ENCODE data around the gene CTPS2.

The CTPS2 gene

GRCh38 chrX:16566571-16566970 lies 145.9 kb downstream of the CTPS2 start:
- no peaks in the 10 kb centered on the region for H3K4me1 ChIP-seq (ENCODE audit: control insufficient read depth, low read depth, low read length)
- no peak overlapping the region for H2BK5ac ChIP-seq (ENCODE audit: low read length)
- H3K4me3 ChIP-seq (ENCODE audit: low read length) = no peak overlapping the region
- no CpG with 5 or more reads among the region's 3 CpGs for WGBS (ENCODE audit: extremely low coverage, insufficient coverage, low lambda C conversion rate)
- H3K4ac ChIP-seq (ENCODE audit: low read depth, low read length) = no peak overlapping the region
- H3K4me2 ChIP-seq (ENCODE audit: low read length) = no peak overlapping the region
- H3K23ac ChIP-seq (ENCODE audit: low read length) = no peak overlapping the region
- no peak for DNase-seq
- no peak overlapping the region for H2BK15ac ChIP-seq (replicated peaks; ENCODE audit: low read depth)
- H2AK5ac ChIP-seq (ENCODE audit: low read length) = no peak overlapping the region
- H3K27me3 ChIP-seq (ENCODE audit: insufficient read depth, low read length, poor library complexity) = no peaks in the 10 kb centered on the region
- no peaks in the 10 kb centered on the region for H3K79me1 ChIP-seq (ENCODE audit: low read length)
- H4K8ac ChIP-seq (ENCODE audit: low read depth, low read length) = no peak overlapping the region
- no peaks in the 10 kb centered on the region for H3K79me2 ChIP-seq (ENCODE audit: control insufficient read depth, insufficient read depth, low read length)
- no peak overlapping the region for H4K5ac ChIP-seq (ENCODE audit: low read length)
- no peak overlapping the region for H3K9ac ChIP-seq (ENCODE audit: low read length)
- no peak overlapping the region for H3K56ac ChIP-seq (ENCODE audit: low read length)
- H3K18ac ChIP-seq (ENCODE audit: low read length) = no peak overlapping the region
- H3K36me3 ChIP-seq (ENCODE audit: control insufficient read depth, insufficient read depth, low read length) = no peaks in the 10 kb centered on the region
- H3K27ac ChIP-seq (ENCODE audit: low read depth, low read length) = no peak overlapping the region
- no peak overlapping the region for H2BK120ac ChIP-seq (ENCODE audit: low read depth, low read length)

GRCh38 chrX:16560173-16560572 lies 152.3 kb downstream of the CTPS2 start:
- no peak overlapping the region for H2BK5ac ChIP-seq (ENCODE audit: low read length)
- WGBS (ENCODE audit: extremely low coverage, insufficient coverage, low lambda C conversion rate) = no CpG with 5 or more reads among the region's 4 CpGs

GRCh38 chrX:16559206-16559619 lies 153.3 kb downstream of the CTPS2 start:
- H2BK15ac ChIP-seq (replicated peaks; ENCODE audit: low read depth) = no peak overlapping the region
- H3K4ac ChIP-seq (ENCODE audit: low read depth, low read length) = no peak overlapping the region
- no peak for DNase-seq
- no peak overlapping the region for H3K23ac ChIP-seq (ENCODE audit: low read length)
- H4K8ac ChIP-seq (ENCODE audit: low read depth, low read length) = no peak overlapping the region
- H3K27ac ChIP-seq (ENCODE audit: low read depth, low read length) = no peak overlapping the region
- no CpG with 5 or more reads among the region's 1 CpG for WGBS (ENCODE audit: extremely low coverage, insufficient coverage, low lambda C conversion rate)
- no peak overlapping the region for H3K4me3 ChIP-seq (ENCODE audit: low read length)
- no peak overlapping the region for H3K4me2 ChIP-seq (ENCODE audit: low read length)
- H3K36me3 ChIP-seq (ENCODE audit: control insufficient read depth, insufficient read depth, low read length) = no peaks in the 10 kb centered on the region
- H3K79me1 ChIP-seq (ENCODE audit: low read length) = no peaks in the 10 kb centered on the region
- no peak overlapping the region for H2AK5ac ChIP-seq (ENCODE audit: low read length)
- no peaks in the 10 kb centered on the region for H3K79me2 ChIP-seq (ENCODE audit: control insufficient read depth, insufficient read depth, low read length)
- no peak overlapping the region for H3K56ac ChIP-seq (ENCODE audit: low read length)
- no peak overlapping the region for H2BK120ac ChIP-seq (ENCODE audit: low read depth, low read length)
- no peak overlapping the region for H4K5ac ChIP-seq (ENCODE audit: low read length)
- no peak overlapping the region for H3K9ac ChIP-seq (ENCODE audit: low read length)
- no peaks in the 10 kb centered on the region for H3K27me3 ChIP-seq (ENCODE audit: insufficient read depth, low read length, poor library complexity)
- no peak overlapping the region for H2BK5ac ChIP-seq (ENCODE audit: low read length)
- H3K18ac ChIP-seq (ENCODE audit: low read length) = no peak overlapping the region
- no peaks in the 10 kb centered on the region for H3K4me1 ChIP-seq (ENCODE audit: control insufficient read depth, low read depth, low read length)

More at GRCh38 chrX:16560173-16560572, 152.3 kb downstream of the CTPS2 start:
- H3K79me1 ChIP-seq (ENCODE audit: low read length) = no peaks in the 10 kb centered on the region
- no peak overlapping the region for H3K18ac ChIP-seq (ENCODE audit: low read length)
- no peak overlapping the region for H2BK15ac ChIP-seq (replicated peaks; ENCODE audit: low read depth)
- no peak overlapping the region for H3K4ac ChIP-seq (ENCODE audit: low read depth, low read length)
- no peak overlapping the region for H3K9ac ChIP-seq (ENCODE audit: low read length)
- DNase-seq = no peak
- H2BK120ac ChIP-seq (ENCODE audit: low read depth, low read length) = no peak overlapping the region
- H2AK5ac ChIP-seq (ENCODE audit: low read length) = no peak overlapping the region
- H3K23ac ChIP-seq (ENCODE audit: low read length) = no peak overlapping the region
- no peak overlapping the region for H3K27ac ChIP-seq (ENCODE audit: low read depth, low read length)
- H3K56ac ChIP-seq (ENCODE audit: low read length) = no peak overlapping the region
- H3K36me3 ChIP-seq (ENCODE audit: control insufficient read depth, insufficient read depth, low read length) = no peaks in the 10 kb centered on the region
- H4K8ac ChIP-seq (ENCODE audit: low read depth, low read length) = no peak overlapping the region
- H3K4me3 ChIP-seq (ENCODE audit: low read length) = no peak overlapping the region
- H4K5ac ChIP-seq (ENCODE audit: low read length) = no peak overlapping the region
- no peak overlapping the region for H3K4me2 ChIP-seq (ENCODE audit: low read length)
- no peaks in the 10 kb centered on the region for H3K79me2 ChIP-seq (ENCODE audit: control insufficient read depth, insufficient read depth, low read length)
- H3K27me3 ChIP-seq (ENCODE audit: insufficient read depth, low read length, poor library complexity) = no peaks in the 10 kb centered on the region
- no peaks in the 10 kb centered on the region for H3K4me1 ChIP-seq (ENCODE audit: control insufficient read depth, low read depth, low read length)

GRCh38 chrX:16558489-16558888 lies 154.0 kb downstream of the CTPS2 start:
- H3K4me2 ChIP-seq (ENCODE audit: low read length) = no peak overlapping the region
- H3K27ac ChIP-seq (ENCODE audit: low read depth, low read length) = no peak overlapping the region
- no peak overlapping the region for H3K4ac ChIP-seq (ENCODE audit: low read depth, low read length)
- H3K56ac ChIP-seq (ENCODE audit: low read length) = no peak overlapping the region
- H3K36me3 ChIP-seq (ENCODE audit: control insufficient read depth, insufficient read depth, low read length) = no peaks in the 10 kb centered on the region
- no peak overlapping the region for H3K23ac ChIP-seq (ENCODE audit: low read length)
- H2BK5ac ChIP-seq (ENCODE audit: low read length) = no peak overlapping the region
- no CpG with 5 or more reads among the region's 6 CpGs for WGBS (ENCODE audit: extremely low coverage, insufficient coverage, low lambda C conversion rate)
- no peak overlapping the region for H2AK5ac ChIP-seq (ENCODE audit: low read length)
- H3K79me1 ChIP-seq (ENCODE audit: low read length) = no peaks in the 10 kb centered on the region
- H3K4me3 ChIP-seq (ENCODE audit: low read length) = no peak overlapping the region
- no peak overlapping the region for H3K18ac ChIP-seq (ENCODE audit: low read length)
- no peak overlapping the region for H4K5ac ChIP-seq (ENCODE audit: low read length)
- H4K8ac ChIP-seq (ENCODE audit: low read depth, low read length) = peak overlapping the region; percentile 56
- H3K79me2 ChIP-seq (ENCODE audit: control insufficient read depth, insufficient read depth, low read length) = no peaks in the 10 kb centered on the region
- no peak overlapping the region for H2BK120ac ChIP-seq (ENCODE audit: low read depth, low read length)
- no peak overlapping the region for H3K9ac ChIP-seq (ENCODE audit: low read length)
- no peaks in the 10 kb centered on the region for H3K4me1 ChIP-seq (ENCODE audit: control insufficient read depth, low read depth, low read length)
- no peak for DNase-seq
- H3K27me3 ChIP-seq (ENCODE audit: insufficient read depth, low read length, poor library complexity) = no peaks in the 10 kb centered on the region
- no peak overlapping the region for H2BK15ac ChIP-seq (replicated peaks; ENCODE audit: low read depth)

- no peak overlapping the region for H4K5ac ChIP-seq (ENCODE audit: low read length)
- H4K8ac ChIP-seq (ENCODE audit: low read depth, low read length) = no peak overlapping the region
- no peaks in the 10 kb centered on the region for H3K27me3 ChIP-seq (ENCODE audit: insufficient read depth, low read length, poor library complexity)
- no peak overlapping the region for H3K4me3 ChIP-seq (ENCODE audit: low read length)
- H2BK120ac ChIP-seq (ENCODE audit: low read depth, low read length) = no peak overlapping the region
- H3K4ac ChIP-seq (ENCODE audit: low read depth, low read length) = no peak overlapping the region
- no peak overlapping the region for H3K56ac ChIP-seq (ENCODE audit: low read length)
- WGBS (ENCODE audit: extremely low coverage, insufficient coverage, low lambda C conversion rate) = no CpG with 5 or more reads among the region's 3 CpGs
- no peak overlapping the region for H3K23ac ChIP-seq (ENCODE audit: low read length)
- H3K36me3 ChIP-seq (ENCODE audit: control insufficient read depth, insufficient read depth, low read length) = no peaks in the 10 kb centered on the region
- H3K4me1 ChIP-seq (ENCODE audit: control insufficient read depth, low read depth, low read length) = no peaks in the 10 kb centered on the region
- H3K9ac ChIP-seq (ENCODE audit: low read length) = no peak overlapping the region
- H2BK15ac ChIP-seq (replicated peaks; ENCODE audit: low read depth) = no peak overlapping the region
- H3K27ac ChIP-seq (ENCODE audit: low read depth, low read length) = no peak overlapping the region
- DNase-seq = no peak
- H2AK5ac ChIP-seq (ENCODE audit: low read length) = no peak overlapping the region
- H2BK5ac ChIP-seq (ENCODE audit: low read length) = no peak overlapping the region
- H3K18ac ChIP-seq (ENCODE audit: low read length) = no peak overlapping the region
- H3K79me1 ChIP-seq (ENCODE audit: low read length) = no peaks in the 10 kb centered on the region
- H3K4me2 ChIP-seq (ENCODE audit: low read length) = no peak overlapping the region
- H3K79me2 ChIP-seq (ENCODE audit: control insufficient read depth, insufficient read depth, low read length) = no peaks in the 10 kb centered on the region
Measured at GRCh38 chrX:16552546-16552945, 159.9 kb downstream of the CTPS2 start.

DNA sequence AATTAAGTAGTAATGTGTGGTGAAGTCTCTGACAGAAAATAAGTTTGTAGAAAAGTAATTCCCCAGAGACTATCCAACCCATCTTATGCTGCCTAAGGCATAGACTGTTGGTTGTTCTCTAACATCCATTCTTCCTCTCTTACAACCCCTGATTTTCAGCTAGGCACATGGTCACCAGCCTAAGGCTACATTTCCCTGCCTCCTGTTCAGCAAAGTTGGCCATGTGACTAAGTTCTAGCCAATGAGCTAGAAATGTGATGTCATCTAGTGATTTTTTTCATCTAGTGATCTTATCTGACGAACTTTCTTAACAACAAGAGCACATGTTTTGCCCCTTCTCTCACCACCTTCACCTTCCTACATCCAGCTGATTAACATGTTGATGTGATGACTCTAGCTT lies 164.8 kb downstream of the CTPS2 start:
- H3K36me3 ChIP-seq (ENCODE audit: control insufficient read depth, insufficient read depth, low read length) = no peaks in the 10 kb centered on the region

More for the DNA sequence above, 164.8 kb downstream of the CTPS2 start:
- no peaks in the 10 kb centered on the region for H3K79me2 ChIP-seq (ENCODE audit: control insufficient read depth, insufficient read depth, low read length)
- H2AK5ac ChIP-seq (ENCODE audit: low read length) = no peak overlapping the region
- peak; percentile 15 for DNase-seq
- no peak overlapping the region for H3K23ac ChIP-seq (ENCODE audit: low read length)
- no peak overlapping the region for H3K27ac ChIP-seq (ENCODE audit: low read depth, low read length)
- no peak overlapping the region for H3K18ac ChIP-seq (ENCODE audit: low read length)
- H3K4me2 ChIP-seq (ENCODE audit: low read length) = no peak overlapping the region
- no peak overlapping the region for H4K8ac ChIP-seq (ENCODE audit: low read depth, low read length)
- no peaks in the 10 kb centered on the region for H3K27me3 ChIP-seq (ENCODE audit: insufficient read depth, low read length, poor library complexity)
- no peak overlapping the region for H4K5ac ChIP-seq (ENCODE audit: low read length)
- no peak overlapping the region for H3K4ac ChIP-seq (ENCODE audit: low read depth, low read length)
- no peak overlapping the region for H2BK120ac ChIP-seq (ENCODE audit: low read depth, low read length)
- H2BK5ac ChIP-seq (ENCODE audit: low read length) = no peak overlapping the region
- H2BK15ac ChIP-seq (replicated peaks; ENCODE audit: low read depth) = no peak overlapping the region
- H3K4me3 ChIP-seq (ENCODE audit: low read length) = no peak overlapping the region
- no peaks in the 10 kb centered on the region for H3K79me1 ChIP-seq (ENCODE audit: low read length)
- no peak overlapping the region for H3K9ac ChIP-seq (ENCODE audit: low read length)
- no peak overlapping the region for H3K56ac ChIP-seq (ENCODE audit: low read length)
- H3K4me1 ChIP-seq (ENCODE audit: control insufficient read depth, low read depth, low read length) = no peaks in the 10 kb centered on the region
- no CpG with 5 or more reads among the region's 1 CpG for WGBS (ENCODE audit: extremely low coverage, insufficient coverage, low lambda C conversion rate)

Data from mesendoderm (in vitro differentiated cells).